Stimulated activated CD4-positive, alpha-beta T cell treated with anti-CD3 and anti-CD28 coated beads, Interleukin-4, amount 100 ng/mL, for 4 hours (primary cell): ENCODE results near the gene CD2.

Experiments
- DNase-seq, 2 experiments: peaks; one replicate each; pipeline ENCODE4 v3.0.0-alpha.2; 2020

Gene CD2

GRCh38 chr1:116762781-116763115, 8.5 kb downstream of the CD2 start:
- no peak for DNase-seq

- DNase-seq = no peak
Measured at GRCh38 chr1:116763116-116763786, 9.0 kb downstream of the CD2 start.

DNA sequence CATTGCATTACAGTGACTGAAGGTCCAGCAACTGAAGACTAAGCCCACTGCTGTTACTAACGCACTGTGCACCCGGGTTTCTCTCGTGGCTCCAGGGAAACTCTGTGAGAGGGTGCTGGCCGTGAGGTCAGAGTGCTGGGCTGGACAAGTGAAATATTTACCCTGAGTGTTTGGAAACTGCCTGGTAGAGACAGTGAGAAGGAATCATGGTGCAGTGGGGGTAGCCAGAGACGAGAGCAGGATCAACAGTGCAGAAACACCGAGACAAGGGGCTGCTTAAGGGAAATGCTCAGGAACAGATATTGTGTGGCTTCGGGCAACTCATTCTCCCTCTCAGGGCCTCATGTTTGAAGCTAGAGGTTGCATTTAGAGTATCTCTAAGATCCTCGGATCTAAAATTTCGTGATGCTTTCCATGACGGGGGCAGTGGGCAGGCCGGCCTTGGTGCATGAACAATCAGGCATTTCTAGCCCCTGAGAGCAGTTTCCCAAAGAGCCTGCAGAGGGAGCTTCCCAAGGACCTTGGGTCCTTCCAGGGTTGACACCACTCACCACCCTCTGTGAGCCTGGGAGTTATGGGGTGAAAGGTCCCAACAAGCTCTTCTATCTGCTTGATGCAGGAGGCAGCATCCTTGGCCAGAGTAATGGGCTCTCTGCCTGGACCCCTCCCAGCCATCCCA, 9.7 kb downstream of the CD2 start:
- DNase-seq = peak in 1 of 2 experiments; percentile 56

- DNase-seq = peak in 1 of 2 experiments; percentile 51
Measured at GRCh38 chr1:116764466-116764898, 10.3 kb downstream of the CD2 start.

DNA sequence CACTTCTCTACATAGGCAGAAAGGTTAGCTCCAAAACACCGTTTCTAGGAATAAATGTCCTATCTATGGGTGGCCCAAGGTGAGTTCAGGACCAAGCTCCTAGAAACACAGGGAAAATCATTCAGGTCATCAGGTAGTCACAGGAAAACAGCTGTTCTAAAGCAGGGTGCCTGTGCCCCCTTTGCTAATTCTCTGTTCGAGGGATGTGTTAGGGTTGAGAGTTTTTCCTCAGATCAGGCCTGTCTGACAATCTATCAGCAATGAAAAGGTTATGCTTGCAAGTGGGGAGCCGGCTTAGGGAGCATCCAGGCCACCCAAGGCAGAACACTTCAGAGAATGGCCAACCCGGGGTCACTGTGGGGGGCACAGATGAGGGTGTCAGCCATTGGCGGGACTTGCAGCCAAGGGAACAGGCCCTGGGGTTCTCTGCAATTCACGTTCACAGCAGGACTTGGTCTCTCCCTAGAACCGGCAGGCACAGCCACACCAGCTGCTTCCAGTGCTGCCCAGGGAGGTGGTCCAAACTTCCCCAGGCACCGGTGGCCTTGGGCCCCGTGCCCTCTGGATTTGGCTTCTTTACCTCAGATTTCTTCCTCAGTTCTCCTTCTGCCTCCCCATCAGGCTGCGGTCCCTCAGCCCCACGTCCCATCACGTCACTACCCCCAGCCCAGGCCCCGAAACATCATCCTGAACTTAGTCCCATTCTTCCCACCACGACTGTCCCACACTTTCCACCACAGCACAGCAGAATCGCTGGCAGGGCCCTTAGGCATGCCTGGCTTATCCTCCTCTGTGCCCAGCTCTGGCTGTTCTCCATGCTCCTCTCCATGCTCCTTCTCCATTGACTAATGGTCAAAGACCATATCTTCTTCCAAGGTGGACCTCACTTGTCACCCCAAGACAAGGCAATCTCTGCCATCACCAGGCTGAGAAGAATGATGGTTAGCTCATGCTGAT, 11.0 kb downstream of the CD2 start:
- no peak for DNase-seq

- DNase-seq = no peak
Measured at GRCh38 chr1:116765962-116766361, 11.7 kb downstream of the CD2 start.

GRCh38 chr1:116766616-116767469, 12.6 kb downstream of the CD2 start:
- DNase-seq = peak in 1 of 2 experiments; percentile 56

- DNase-seq = no peak
Measured at GRCh38 chr1:116767782-116768382, 13.7 kb downstream of the CD2 start.

GRCh38 chr1:116768416-116769103, 14.3 kb downstream of the CD2 start:
- no peak for DNase-seq

DNA sequence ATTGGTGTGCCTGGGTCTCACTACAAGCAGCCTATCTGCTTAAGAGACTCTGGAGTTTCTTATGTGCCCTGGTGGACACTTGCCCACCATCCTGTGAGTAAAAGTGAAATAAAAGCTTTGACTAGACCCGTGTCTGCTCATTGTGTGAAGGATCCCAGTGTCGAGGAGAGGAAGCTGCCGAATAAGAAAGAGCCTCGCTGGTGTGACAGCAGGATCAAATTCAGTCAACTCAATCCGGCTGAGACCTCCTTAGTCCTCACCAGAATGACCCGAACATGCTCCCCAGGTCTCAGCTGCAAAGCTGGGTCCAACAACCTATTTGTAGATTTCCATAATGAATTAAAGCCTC, 14.8 kb downstream of the CD2 start:
- DNase-seq = no peak

DNA sequence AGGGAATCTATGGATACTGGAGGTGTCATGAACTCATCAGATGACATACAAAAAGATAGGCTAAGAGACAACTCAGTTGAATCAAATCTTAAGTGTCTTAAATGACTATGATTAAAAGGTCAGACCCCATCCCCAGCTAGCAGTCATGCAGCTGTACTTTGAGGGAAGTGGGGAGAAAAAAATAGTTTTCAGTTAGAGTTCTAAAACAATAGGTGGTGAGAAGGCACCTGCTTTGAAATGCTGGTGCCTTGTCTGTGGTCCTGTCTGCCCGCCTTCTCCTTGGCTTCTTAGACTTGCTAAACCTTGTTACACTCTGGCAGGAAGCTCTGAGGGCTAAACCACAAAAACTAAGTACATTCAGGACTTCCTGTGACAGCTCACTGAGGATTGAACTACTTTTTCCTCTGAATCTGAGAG, 15.3 kb downstream of the CD2 start:
- peak in 1 of 2 experiments; percentile 82 for DNase-seq

DNA sequence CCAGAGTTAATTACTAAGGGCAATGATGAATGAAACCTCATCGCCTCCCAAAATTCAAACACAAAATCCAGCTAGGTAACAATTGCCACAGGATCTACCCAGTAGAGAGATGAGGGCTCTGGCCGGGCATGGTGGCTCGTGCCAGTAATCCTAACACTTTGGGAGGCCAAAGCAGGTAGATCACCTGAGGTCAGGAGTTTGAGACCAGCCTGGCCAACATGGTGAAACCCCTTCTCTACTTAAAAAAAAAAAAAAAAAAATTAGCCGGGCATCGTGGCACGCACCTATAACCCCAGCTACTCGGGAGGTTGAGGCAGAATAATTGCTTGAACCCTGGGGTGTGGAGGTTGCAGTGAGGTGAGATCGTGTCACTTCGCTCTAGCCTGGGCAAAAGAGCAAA, 15.8 kb downstream of the CD2 start:
- DNase-seq = no peak

DNA sequence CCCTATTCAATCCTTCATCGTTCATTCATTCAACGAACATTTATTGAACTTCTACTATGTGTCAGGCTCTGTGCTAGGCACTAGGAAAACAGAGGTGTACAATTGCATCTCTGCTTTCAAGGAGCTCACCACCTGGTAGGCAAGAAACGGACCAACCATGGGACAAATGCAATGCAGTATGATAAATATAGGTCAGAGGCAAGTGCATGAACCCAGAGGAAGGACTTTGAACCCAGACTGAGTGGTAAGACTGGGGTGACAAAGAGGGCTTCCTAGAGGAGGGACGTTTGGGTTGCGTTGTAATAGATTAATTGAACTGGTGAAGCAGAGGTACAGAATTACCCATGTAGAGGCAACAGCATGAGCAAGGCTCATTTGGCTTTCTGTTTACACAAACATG, 16.4 kb downstream of the CD2 start:
- no peak for DNase-seq

GRCh38 chr1:116771997-116772647, 17.9 kb downstream of the CD2 start:
- no peak for DNase-seq

GRCh38 chr1:116772648-116773045, 18.4 kb downstream of the CD2 start:
- no peak for DNase-seq

- DNase-seq = no peak
Measured at GRCh38 chr1:116775116-116775752, 21.0 kb downstream of the CD2 start.

DNA sequence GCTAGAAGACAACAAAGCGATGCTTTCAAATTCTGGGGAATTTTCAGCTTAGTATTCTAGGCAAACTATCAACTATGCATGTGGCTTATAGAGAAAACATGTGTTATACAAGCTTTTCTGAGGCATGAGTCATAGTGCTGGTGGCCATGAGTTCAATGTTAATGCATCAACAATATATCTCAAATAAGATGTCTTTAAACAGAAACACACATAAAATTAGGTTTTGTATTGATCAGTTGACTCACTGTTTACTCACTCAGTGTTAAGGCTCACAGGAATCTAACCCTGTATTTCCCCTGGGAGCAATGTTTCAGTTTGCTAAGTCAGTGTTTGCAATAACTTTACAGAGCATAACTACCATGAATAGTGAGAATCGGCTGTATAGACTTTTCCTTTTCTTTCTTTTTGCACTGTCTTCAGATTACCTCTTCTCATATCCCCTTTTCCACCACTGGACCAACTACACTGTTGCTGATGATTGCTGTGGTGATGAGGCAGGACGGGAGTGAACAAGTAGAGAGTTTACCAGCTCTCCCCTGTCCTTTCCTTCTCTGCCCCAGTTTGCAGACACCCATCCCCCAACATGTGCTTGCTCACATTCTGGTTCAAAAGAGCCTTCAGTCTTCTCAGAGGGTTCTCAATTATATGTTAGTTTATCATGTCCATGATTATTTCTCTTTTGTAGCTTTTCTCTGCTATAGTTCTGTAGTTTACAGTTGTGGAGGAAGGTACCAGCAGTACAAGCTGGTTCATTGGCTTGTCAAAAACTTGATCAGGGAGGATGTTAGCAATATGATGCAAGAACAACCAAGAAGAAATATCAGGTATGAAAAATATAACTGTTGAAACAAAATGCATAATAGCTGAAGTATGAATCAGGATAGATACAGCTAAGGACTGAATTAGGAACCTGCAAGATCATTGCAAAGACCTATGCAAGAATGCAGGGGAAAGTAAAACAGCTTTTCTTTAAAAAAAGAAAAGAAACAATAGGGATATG, 23.9 kb downstream of the CD2 start:
- no peak for DNase-seq

DNA sequence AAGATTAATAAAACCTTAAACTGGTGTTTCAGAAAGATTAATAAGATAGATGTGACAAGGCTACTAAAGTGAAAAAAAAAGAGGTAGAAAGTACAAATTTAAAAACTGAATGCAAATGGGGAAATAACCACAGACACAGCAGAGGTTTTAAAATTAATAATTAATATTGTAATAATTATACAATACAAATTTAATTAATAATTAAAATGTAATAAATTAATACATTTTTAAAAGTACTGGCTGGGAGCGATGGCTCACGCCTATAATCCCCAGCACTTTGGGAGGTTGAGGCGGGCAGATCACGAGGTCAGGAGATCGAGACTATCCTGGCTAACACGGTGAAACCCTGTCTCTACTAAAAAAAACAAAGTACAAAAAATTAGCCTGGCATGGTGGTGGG, 26.8 kb downstream of the CD2 start:
- DNase-seq = no peak

DNA sequence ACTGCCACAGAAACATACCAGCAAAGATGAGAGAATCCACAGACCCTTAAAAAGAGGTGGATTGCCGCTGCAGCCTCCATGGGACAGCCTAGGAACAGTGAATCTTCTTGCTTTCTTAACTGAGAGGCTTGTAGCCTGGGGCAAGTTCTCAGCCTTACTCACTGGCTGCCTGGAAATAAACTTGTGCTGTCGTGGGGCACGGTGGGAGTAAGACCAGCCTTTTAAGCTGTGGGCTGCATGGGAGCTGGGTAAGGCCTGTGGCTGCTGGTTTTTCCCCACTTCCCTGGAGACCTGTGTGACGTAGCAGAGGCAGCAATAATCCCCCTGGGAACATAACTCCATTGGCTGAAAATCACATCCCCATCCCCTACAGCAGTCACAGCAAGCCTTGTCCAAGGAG, 30.8 kb downstream of the CD2 start:
- no peak for DNase-seq
